Duodenal mucosa (tissue), 2 donors: ENCODE data around the gene ZNF248.
"Not testable (repeated sequence)": the region's sequence is repeated elsewhere in the genome, so short reads cannot be mapped to it uniquely, and the experiment has no call there.

Source experiments
- H3K27ac ChIP-seq: one replicate; pipeline ENCODE4 v1.7.0; 2013; ENCODE audit warnings: low read depth, low read length
- H3K27me3 ChIP-seq, 2 donors: one replicate each; pipeline ENCODE4 v1.7.0; 2013; ENCODE audit warnings: low read length in 2 of 2, control low read depth in 1 of 2; ENCODE audit not compliant: insufficient read depth in 2 of 2, control insufficient read depth in 1 of 2
- H3K36me3 ChIP-seq, 2 donors: one replicate each; pipeline ENCODE4 v1.7.0; 2013; ENCODE audit warnings: low read length in 2 of 2, control low read depth in 1 of 2; ENCODE audit not compliant: insufficient read depth in 2 of 2, control insufficient read depth in 1 of 2
- H3K4me1 ChIP-seq, 2 donors: one replicate each; pipeline ENCODE4 v1.7.0; 2013; ENCODE audit warnings: low read length in 2 of 2, control low read depth in 1 of 2; ENCODE audit not compliant: insufficient read depth in 2 of 2, control insufficient read depth in 1 of 2
- H3K4me3 ChIP-seq, 2 donors: one replicate each; pipeline ENCODE4 v1.7.0; 2013; ENCODE audit warnings: low read length in 2 of 2, low read depth in 1 of 2
- H3K9ac ChIP-seq, 2 donors: one replicate each; pipeline ENCODE4 v1.7.0; 2013; ENCODE audit warnings: low read length in 2 of 2, low read depth in 1 of 2
- H3K9me3 ChIP-seq, 2 donors: one replicate each; pipeline ENCODE4 v1.7.0; 2013; ENCODE audit warnings: low read length in 2 of 2, control low read depth in 1 of 2; ENCODE audit not compliant: control insufficient read depth in 1 of 2

Gene ZNF248

DNA sequence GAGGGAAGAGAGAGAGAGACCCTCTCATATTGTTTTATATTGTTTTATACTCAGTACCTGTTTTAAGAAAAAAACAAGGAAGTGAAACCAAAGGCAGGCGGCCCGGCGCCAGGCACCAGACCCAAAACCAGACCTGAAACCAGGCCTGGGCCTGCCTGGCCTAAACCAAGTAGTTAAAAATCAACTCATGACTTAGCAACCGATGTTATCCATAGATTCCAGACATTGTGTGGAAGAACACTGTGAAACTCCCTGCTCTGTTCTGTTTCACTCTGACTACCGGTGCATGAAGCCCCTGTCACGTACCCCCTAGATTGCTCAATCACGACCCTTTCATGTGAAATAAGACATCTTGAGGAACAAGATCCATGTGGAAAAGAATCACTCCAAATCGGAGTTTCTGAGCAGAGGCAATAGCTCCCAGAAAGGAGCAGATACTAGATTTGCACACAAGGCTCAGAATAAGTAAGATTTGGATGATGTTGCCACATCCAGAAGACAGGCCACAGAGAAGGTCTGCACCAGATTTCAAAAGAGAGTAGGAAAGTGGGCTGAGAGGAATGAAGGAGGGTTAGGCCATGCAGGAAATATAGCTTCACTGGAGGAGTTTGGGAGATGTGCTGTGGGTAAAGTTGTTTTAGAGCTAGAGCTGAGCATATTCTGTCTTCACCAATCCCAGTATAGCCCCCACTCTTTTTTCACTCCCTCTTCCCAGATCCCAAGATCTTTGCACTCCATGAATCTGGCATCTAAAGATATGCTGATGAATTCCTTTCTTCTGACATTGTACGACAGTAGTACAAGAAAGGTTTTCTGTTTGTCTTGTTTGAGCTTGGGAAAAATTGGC lies 8.8 kb upstream of the ZNF248 start:
- H3K9me3 ChIP-seq: no peaks in the 10 kb centered on the region
- no peaks in the 10 kb centered on the region for H3K36me3 ChIP-seq
- H3K4me1 ChIP-seq: no peaks in the 10 kb centered on the region
- H3K27ac ChIP-seq: no peak overlapping the region
- no peak overlapping the region for H3K4me3 ChIP-seq
- no peaks in the 10 kb centered on the region for H3K27me3 ChIP-seq
- H3K9ac ChIP-seq: no peak overlapping the region

DNA sequence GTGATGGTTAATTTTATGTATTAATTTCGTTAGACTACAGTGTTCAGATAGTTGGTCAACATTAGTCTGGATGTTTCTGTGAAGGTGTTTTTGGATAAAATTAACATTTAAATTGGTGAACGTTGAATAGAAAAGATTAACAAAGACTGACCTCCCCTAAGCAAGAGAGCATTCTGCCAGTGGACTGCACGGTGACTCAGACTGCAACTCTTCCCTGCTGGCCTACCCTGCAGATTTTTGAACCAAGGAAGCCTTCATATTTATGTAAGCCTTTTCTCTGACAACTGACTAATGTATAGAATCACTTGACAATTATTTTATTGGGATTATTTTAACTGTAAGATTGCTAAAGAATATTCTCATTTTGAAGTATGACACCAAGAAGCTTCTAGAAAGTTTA lies 7.9 kb upstream of the ZNF248 start:
- H3K9ac ChIP-seq: no peak overlapping the region
- H3K36me3 ChIP-seq: no peaks in the 10 kb centered on the region
- no peak overlapping the region for H3K27ac ChIP-seq

DNA sequence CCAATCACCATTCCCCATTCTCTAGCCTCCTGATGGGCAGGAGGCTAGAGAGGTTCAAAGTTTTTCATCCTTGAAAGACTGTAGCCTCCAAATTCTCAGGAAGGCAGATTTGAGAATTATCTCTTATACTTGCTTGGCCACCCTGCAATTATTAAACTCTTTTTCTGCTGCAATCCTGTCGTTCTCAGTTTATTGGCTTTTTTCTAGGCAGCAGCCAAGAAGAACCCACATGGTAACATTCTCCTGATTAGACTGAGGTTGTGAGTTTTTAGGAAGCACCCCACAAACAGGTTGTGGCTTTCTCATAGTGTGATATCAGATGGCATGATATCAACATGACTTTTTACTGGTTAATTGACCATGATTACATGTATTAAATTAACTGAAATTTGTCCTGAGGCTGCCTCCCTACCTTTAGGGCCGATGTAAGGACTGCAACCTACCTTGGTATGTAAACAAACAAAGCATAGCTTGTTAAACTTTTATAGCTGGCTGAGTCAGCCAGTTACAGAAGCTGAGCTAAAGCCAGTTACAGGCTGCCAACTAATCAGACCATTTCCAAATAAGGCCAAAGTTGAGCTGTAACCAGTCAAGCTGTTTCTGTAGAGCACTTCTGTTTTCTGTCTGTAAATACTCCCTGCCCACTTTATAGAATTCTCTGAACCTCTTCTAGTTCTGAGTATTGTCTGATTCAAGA lies 3.2 kb upstream of the ZNF248 start:
- no peak overlapping the region for H3K4me3 ChIP-seq
- H3K27ac ChIP-seq: no peak overlapping the region
- no peaks in the 10 kb centered on the region for H3K9me3 ChIP-seq
- H3K4me1 ChIP-seq: peaks cover 18% of the 10 kb centered on the region in 2 donors
- H3K9ac ChIP-seq: no peak overlapping the region
- H3K27me3 ChIP-seq: no peaks in the 10 kb centered on the region
- H3K36me3 ChIP-seq: no peaks in the 10 kb centered on the region

More for the DNA sequence above, 7.9 kb upstream of the ZNF248 start:
- Histone ChIP-seq H3K4me1 (no peaks in the 10 kb centered on the region), H3K27me3 (no peaks in the 10 kb centered on the region), H3K9me3 (no peaks in the 10 kb centered on the region), H3K4me3 (no peak overlapping the region)

DNA sequence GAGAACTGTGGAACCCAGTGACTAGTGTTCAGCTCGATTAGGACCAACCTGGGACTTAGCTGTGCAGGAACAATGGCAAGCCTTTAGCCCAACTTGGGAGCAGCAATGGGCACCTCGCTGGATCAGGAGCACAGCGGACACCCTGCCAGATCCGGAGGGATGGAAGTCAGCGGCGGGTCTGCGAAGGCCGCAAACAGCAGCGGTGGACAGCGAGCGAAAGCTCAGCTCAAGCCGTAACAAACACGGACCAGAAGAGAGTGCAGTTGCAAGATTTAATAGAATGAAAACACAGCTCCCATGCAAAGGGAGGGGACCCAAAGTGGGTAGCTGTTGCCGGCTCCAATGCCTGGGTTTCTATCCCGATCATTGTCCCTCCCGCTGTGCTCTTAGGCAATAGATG lies 1.9 kb upstream of the ZNF248 start:
- peaks cover 20 to 30% of the 10 kb centered on the region in 2 donors for H3K4me1 ChIP-seq
- not testable (repeated sequence) for H3K27me3 ChIP-seq, H3K9me3 ChIP-seq, H3K36me3 ChIP-seq, H3K4me3 ChIP-seq, H3K27ac ChIP-seq, H3K9ac ChIP-seq

DNA sequence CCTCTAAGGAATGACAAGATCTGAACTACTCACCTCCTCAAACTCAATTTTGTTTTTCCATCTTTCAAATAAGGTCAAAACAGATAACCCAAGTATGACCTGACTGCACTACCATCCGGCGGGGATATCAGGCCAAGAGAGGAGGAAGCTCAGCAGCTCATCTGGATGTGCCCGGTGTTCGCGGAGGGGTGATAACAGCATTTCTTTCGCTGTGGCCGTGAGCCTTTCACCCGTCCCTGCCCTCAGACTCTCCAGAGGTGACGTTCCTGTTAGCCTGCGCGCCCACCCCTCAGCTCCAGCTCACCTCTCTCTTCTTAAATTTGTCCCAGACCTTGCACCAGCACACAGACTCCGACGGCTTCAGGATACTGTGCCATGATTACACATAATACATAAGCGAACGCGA lies 526 bp downstream of the ZNF248 start:
- Histone ChIP-seq H3K36me3 (no peaks in the 10 kb centered on the region), H3K4me1 (peaks cover 20 to 31% of the 10 kb centered on the region in 2 donors), H3K9me3 (no peaks in the 10 kb centered on the region), H3K4me3 (peak overlapping the region; percentile 81 to 90), H3K9ac (peak overlapping the region; percentile 97 to 98), H3K27ac (peak overlapping the region; percentile 100), H3K27me3 (no peaks in the 10 kb centered on the region)

DNA sequence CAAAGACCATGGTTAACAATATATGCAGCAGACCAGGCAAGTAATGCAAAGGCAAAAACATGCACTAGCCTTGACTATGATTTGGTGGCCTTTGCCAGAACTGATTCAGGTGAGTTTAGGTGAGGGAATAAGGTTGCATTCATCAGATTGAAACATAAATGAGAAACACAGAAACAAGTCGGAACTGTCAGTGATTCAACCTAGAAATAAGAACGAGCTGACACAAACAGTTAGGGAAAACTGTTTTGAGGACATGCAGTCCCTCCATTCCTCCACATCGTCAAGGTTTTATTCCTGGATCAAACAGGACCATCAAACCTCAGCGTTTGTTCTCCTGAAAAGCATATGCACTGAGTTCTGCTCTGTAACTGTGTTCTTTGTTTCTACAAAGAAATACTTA lies 1.8 kb downstream of the ZNF248 start:
- Histone ChIP-seq H3K9ac (no peak overlapping the region), H3K4me1 (peaks cover 20 to 31% of the 10 kb centered on the region in 2 donors), H3K27me3 (no peaks in the 10 kb centered on the region), H3K36me3 (no peaks in the 10 kb centered on the region), H3K9me3 (no peaks in the 10 kb centered on the region), H3K4me3 (no peak overlapping the region), H3K27ac (no peak overlapping the region)

DNA sequence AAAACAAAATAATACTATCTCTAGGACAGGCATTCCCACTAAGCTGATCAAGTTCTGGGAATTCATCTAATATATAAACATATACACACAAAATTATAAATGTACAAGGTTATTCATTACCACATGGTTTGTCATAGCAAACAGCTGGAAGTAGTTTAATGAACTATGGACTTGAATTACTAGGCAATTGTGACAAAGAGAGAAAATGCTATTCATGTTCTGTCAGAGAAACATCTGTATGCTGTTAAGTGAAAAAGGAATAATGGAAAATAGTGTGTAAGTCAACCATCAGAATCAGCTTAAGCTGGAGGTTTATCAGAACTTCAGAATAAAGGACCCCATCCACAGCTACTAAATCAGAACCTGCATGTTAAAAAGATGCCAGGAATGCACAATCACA lies 2.8 kb downstream of the ZNF248 start:
- Histone ChIP-seq H3K27me3 (no peaks in the 10 kb centered on the region), H3K27ac (no peak overlapping the region), H3K36me3 (no peaks in the 10 kb centered on the region), H3K9me3 (no peaks in the 10 kb centered on the region), H3K4me3 (no peak overlapping the region), H3K9ac (no peak overlapping the region), H3K4me1 (peaks cover 20 to 31% of the 10 kb centered on the region in 2 donors)

DNA sequence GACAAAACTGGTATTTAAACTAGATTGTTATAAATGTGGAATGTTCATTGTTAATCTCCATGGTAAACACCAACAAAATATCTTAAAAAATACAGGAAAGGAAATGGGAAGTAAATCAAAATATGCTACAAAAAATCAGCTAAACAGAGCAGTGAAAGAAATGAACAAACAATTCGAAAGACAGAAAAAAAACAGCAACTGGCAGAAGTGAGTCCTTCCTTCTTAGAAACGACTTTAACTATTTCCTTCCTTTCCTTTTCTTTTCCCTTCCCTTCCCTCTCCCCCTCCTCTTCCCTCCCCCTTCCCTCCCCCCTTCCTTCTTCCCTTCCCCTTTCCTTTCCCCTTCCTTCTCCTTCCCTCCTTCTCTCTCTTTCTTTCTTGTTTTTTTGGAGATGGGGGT lies 12.8 kb downstream of the ZNF248 start:
- Histone ChIP-seq H3K36me3 (peaks cover 9 to 17% of the 10 kb centered on the region in 2 donors), H3K27me3 (no peaks in the 10 kb centered on the region), H3K9me3 (peaks cover 0 to 4% of the 10 kb centered on the region in 2 donors), H3K4me3 (no peak overlapping the region), H3K27ac (no peak overlapping the region), H3K4me1 (no peaks in the 10 kb centered on the region), H3K9ac (no peak overlapping the region)

DNA sequence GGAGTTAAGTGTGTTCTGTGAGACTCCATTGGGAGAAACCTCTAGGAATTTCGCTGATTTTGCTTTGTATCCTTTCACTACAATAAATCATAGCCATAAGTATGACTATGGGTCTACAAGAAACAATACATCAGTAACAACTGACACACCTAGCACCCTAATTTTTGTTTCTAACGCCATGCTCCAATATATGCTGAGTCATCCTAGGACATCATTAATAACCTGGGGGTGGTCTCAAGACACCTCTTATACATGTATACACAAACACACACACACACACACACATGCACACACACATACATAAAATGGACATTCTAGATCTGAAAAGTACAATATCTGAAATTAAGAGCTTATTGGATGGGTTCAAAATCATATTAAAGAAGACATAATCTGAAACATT lies 18.2 kb downstream of the ZNF248 start:
- H3K4me3 ChIP-seq: no peak overlapping the region
- no peak overlapping the region for H3K9ac ChIP-seq
- H3K9me3 ChIP-seq: peaks cover 9 to 13% of the 10 kb centered on the region in 2 donors
- no peaks in the 10 kb centered on the region for H3K27me3 ChIP-seq
- no peak overlapping the region for H3K27ac ChIP-seq
- no peaks in the 10 kb centered on the region for H3K4me1 ChIP-seq
- H3K36me3 ChIP-seq: peaks cover 39 to 45% of the 10 kb centered on the region in 2 donors
